SH-SY5Y (cell line): ENCODE measurements around the gene RPL10A.

ENCODE experiments used
- GATA2 ChIP-seq: IDR thresholded peaks from 2 replicates; pipeline ENCODE4 v1.6.1; 2011; ENCODE audit warnings: mild to moderate bottlenecking, low read depth, low read length
- GATA3 ChIP-seq: IDR thresholded peaks from 2 replicates; pipeline ENCODE4 v1.6.1; 2011; ENCODE audit warnings: low read depth, mild to moderate bottlenecking, low read length, moderate library complexity

The RPL10A gene

DNA sequence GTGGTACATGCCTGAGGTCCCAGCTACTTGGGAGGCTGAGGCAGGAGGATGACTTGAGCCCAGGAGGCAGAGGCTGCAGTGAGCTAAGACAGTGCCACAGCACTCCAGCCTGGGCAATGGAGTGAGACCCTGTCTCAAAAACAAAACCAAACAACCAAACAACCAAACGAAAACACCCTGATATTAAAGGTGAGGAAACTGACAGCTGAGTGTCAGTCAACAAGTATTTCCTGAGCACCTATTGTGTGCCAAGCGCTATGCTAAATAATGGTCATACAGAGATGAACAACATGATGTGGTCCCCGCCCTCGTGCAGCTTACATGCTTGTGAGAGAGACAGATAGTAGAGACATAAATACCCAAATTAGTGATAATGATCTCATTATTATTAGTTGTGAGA lies 46.4 kb downstream of the RPL10A start:
- TF ChIP-seq GATA3 (no peak), GATA2 (no peak)

DNA sequence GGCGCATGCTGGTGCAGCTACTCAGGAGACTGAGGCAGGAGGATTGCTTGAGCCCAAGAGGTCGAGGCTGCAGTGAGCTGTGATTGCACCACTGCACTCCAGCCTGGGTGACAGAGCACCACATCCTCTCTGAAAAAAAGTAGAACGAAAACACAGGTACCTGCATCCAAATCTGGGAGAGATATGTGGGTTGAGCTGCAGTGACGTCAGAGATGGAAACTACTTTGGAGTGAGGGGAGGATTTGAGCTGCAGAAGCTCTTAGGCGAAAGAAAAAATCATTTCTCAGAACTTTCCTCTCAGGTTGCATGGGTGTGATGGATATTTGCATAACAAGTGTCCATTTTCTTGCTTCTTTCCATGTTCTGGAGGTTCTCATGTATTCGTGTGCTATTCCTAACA lies 48.5 kb downstream of the RPL10A start:
- no peak for TF ChIP-seq GATA3
- TF ChIP-seq GATA2: no peak

DNA sequence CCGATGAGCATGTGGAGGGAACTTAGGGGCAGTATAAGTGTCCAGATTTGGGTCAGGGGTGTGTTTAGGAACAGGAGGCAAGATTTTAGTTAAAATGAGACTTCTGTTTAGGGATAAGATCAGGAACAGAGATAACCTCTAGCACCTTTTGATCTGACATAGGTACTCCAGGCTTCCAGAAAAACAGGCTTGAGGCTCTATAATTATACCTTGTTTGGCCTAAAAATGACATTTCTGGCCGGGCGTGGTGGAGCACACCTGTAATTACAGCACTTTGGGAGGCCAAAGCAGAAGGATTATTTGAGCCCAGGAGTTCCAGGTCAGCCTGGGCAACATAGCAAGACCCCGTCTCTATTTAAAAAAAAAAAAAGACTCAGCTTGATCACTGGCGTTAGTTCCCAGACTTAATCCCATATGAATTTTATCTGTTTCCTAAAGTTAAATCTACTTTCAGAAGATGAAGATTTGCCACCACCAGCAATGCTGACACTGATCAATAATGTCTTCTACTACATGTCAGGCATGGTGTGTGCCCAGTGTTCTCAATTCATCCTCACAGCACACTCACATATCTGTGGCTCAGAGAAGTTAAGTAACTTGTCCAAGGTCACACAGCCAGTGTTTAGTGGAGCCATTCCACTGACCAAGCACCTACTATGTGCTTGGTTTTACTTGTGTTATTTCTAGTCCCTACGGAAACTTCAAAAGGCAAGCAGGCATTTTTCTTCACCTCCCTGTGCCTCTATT lies 50.5 kb downstream of the RPL10A start:
- TF ChIP-seq GATA2 (no peak), GATA3 (no peak)

DNA sequence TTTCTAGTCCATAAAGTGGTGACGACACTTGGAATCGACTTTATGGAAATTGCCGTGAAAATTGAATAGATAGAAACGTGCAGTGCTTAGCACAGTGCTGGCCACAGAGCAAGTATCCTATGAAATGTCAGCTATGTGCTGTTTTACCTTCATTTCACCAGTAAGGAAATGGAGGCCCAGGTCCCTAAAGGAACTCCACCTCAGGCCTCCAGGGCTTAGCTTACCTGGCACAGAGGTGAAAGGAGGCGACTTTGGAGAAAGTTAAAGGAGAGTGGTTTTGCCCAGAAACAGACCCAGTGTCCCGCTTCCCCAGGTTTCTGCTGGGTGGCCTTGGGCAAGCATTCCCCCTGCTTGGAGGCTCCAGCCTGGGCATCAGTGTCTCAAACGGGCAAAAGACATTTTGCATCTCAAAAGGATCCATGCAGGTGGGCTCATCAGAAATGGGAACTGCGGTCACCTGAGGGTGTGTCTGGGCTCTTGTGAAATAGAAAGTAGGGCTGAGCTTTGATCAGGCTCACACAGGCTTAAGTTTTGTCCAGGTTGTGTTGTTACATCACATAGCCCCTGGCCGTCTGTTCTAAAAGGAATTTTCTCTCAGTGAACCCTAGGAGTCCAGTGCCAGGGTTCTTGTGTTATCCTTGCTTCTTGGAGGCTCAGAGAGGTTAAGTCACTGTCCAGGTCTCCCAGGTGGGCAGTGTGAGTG lies 51.3 kb downstream of the RPL10A start:
- TF ChIP-seq GATA2 (no peak), GATA3 (no peak)
